ENCODE results near the gene NRCAM. TPM values are rescaled to one million over a fixed set of nuclear protein-coding genes. Genes with fewer than 3 reads are reported as not detected.

Gene NRCAM
- total RNA-seq, 1 experiment from 2014 or later, result 30.8 TPM

GRCh38 chr7:108197371-108198091 is 258.7 kb downstream of the NRCAM start:
- H3K27ac ChIP-seq, result no peak overlapping the region
- DNase-seq, result no peak
- H3K4me1 ChIP-seq, result no peaks in the 10 kb centered on the region
- H3K36me3 ChIP-seq, result no peaks in the 10 kb centered on the region
- H3K9me3 ChIP-seq (replicated peaks), result no peaks in the 10 kb centered on the region
- no peaks in the 10 kb centered on the region for H3K27me3 ChIP-seq
- H3K4me3 ChIP-seq, result no peak overlapping the region

DNA sequence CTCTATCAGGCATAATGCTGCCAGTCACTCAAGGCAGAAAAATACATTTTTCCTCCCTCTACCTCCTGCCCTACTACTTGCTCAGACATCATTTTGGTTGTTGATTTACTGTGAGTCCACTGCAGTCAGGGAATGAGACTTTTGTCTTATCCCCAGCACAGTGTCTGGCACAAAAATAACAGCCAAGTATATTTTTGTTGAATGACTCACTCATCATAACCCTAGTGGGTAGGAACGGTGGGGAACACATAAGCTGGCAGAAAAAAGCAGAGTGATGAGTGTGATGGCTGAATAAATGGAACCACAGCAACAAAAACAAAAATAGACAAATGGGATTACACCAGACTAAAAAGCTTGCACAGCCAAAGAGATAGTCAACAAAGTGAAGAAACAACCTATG is 260.2 kb downstream of the NRCAM start:
- no peaks in the 10 kb centered on the region for H3K9me3 ChIP-seq (replicated peaks)
- no peak for DNase-seq
- H3K27me3 ChIP-seq, result no peaks in the 10 kb centered on the region
- no peak overlapping the region for H3K4me3 ChIP-seq
- no peak overlapping the region for H3K27ac ChIP-seq
- H3K36me3 ChIP-seq, result no peaks in the 10 kb centered on the region
- no peaks in the 10 kb centered on the region for H3K4me1 ChIP-seq

GRCh38 chr7:108193594-108194498 is 262.4 kb downstream of the NRCAM start:
- H3K4me3 ChIP-seq, result no peak overlapping the region
- H3K4me1 ChIP-seq, result no peaks in the 10 kb centered on the region
- H3K36me3 ChIP-seq, result no peaks in the 10 kb centered on the region
- no peak for DNase-seq
- no peaks in the 10 kb centered on the region for H3K27me3 ChIP-seq
- H3K27ac ChIP-seq, result no peak overlapping the region
- no peaks in the 10 kb centered on the region for H3K9me3 ChIP-seq (replicated peaks)

DNA sequence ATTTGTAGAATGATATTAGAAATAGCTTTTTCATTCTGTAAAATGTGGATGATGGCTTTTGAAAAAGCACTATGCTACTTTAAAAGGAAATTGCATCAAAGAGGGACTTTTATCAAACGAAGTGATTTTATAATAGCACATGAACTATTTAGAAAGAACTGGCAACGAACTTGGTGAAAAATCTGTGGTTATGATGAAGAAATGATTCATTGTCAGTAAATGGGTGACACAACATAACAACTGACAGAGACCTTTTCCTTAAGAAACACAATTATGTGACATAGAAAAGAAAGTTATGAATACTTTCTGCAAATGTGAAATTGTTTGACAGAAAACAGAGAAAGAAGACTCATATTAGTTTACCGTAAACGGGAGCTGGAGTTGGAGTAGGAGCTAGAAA is 265.3 kb downstream of the NRCAM start:
- no peaks in the 10 kb centered on the region for H3K9me3 ChIP-seq (replicated peaks)
- no peak for DNase-seq
- H3K27ac ChIP-seq, result no peak overlapping the region
- no peaks in the 10 kb centered on the region for H3K36me3 ChIP-seq
- H3K27me3 ChIP-seq, result no peaks in the 10 kb centered on the region
- H3K4me1 ChIP-seq, result no peaks in the 10 kb centered on the region
- H3K4me3 ChIP-seq, result no peak overlapping the region

DNA sequence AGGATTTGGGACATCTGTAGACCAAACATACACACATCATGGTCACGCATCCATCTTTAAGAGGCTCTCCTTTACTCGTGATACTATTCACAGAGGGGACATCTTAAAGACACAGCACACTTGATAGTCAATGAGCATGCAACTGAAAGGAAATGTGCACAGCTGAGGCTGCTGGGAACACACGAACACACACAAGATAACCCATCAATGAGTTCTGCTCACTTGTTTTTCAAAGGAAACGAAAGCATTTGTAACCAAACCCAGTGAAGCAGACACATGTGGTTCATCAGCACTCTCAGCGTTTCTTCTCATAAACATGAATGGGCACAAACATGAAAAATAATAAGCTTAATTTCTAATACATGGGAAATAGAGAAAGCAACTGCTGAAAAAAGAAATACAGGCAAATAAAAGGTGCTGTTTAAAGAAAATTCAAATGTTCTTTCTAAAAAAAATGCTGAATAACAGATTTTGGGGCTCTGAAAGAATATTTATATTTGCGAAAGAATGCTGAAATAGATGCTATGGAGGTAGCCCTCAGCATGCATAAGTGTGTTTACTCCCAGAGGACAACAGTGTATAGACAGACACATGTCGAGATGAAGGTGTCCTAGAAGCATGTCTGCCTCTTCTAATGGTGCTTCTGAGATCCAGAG is 266.4 kb downstream of the NRCAM start:
- no peaks in the 10 kb centered on the region for H3K4me1 ChIP-seq
- no peaks in the 10 kb centered on the region for H3K27me3 ChIP-seq
- no peaks in the 10 kb centered on the region for H3K9me3 ChIP-seq (replicated peaks)
- 0 out of 2 replicates have a peak, but pooled peaks cover 2% of the 10 kb centered on the region for H3K36me3 ChIP-seq
- H3K4me3 ChIP-seq, result no peak overlapping the region
- no peak for DNase-seq
- H3K27ac ChIP-seq, result no peak overlapping the region

GRCh38 chr7:108188724-108189123 is 267.5 kb downstream of the NRCAM start:
- Histone ChIP-seq H3K36me3 (0 out of 2 replicates have a peak, but pooled peaks cover 3% of the 10 kb centered on the region), H3K4me1 (no peaks in the 10 kb centered on the region), H3K27ac (no peak overlapping the region), H3K27me3 (no peaks in the 10 kb centered on the region), H3K9me3 (replicated peaks) (no peaks in the 10 kb centered on the region), H3K4me3 (no peak overlapping the region)
- no peak for DNase-seq

DNA sequence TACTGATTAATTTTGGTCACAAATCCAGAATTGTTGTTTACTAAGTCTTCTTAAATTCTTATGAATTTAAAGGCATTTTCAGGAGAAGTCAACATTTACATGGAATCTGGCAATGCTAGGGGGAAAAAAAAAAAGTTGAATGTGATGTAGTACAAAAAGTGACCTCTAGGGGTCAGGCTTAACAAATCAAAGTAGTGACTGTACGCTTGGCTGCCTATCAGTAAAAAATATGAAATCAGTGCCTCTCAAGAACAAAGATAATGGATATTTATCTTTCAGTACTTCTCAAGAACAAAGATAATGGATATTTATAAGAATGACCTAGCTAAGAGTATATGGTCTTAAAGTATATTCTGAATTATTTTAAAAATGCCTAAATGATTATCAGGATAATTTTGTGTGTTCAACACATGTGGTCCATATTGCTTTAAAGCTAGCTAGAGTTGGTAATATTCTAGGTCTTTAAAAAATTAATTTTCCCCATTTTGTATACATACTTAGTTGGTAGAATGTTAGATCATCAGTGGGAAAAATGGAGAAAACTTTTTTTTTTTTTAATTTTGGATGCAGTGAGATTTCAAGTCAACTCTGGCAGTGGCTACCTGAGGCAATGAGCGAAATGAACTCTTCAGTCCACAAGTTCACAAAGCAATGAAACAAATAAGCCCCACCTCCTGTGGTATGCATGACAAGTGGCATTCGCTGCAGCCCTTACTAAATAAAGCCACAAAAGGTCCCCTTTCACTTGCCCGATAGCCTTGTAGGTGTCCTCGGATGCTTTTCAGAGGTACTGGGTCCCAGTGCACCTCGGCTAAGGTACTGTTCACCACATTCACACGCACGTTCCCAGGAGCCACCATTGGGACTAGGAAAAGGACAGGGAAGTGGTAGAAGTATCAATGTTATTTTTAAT is 274.9 kb downstream of the NRCAM start:
- peaks cover 12% of the 10 kb centered on the region; the same call in 1 of the 2 replicates for H3K36me3 ChIP-seq
- H3K9me3 ChIP-seq (replicated peaks), result no peaks in the 10 kb centered on the region
- H3K4me1 ChIP-seq, result peaks cover 6% of the 10 kb centered on the region; the same call in 1 of the 2 replicates
- no peak overlapping the region for H3K27ac ChIP-seq
- DNase-seq, result peak in 1 of 2 experiments; percentile 82
- no peaks in the 10 kb centered on the region for H3K27me3 ChIP-seq
- no peak overlapping the region for H3K4me3 ChIP-seq

DNA sequence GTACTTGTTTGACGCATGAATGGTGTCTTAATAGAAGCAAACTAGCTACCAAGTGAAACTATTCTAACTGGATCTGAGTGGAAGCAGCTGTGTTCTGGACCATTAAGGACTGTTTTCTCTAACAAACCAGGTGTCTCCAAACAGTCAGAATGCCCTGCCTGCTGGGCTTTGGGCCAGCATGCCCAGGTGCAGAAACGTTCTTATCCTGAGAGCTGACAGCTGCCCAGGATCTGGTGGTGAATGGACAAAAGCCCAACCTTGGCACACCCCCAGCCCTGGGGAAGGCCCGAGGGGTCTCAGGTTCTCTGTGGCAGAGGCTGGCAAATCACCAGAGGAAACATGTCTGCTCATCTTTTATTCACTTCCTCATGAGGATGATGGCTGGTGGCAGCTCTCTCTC is 277.8 kb downstream of the NRCAM start:
- H3K27ac ChIP-seq, result no peak overlapping the region
- peak; percentile 35 to 51 for DNase-seq
- H3K27me3 ChIP-seq, result no peaks in the 10 kb centered on the region
- peaks cover 6% of the 10 kb centered on the region; the same call in 1 of the 2 replicates for H3K4me1 ChIP-seq
- peaks cover 8% of the 10 kb centered on the region; the same call in 1 of the 2 replicates for H3K36me3 ChIP-seq
- H3K4me3 ChIP-seq, result no peak overlapping the region
- no peaks in the 10 kb centered on the region for H3K9me3 ChIP-seq (replicated peaks)

DNA sequence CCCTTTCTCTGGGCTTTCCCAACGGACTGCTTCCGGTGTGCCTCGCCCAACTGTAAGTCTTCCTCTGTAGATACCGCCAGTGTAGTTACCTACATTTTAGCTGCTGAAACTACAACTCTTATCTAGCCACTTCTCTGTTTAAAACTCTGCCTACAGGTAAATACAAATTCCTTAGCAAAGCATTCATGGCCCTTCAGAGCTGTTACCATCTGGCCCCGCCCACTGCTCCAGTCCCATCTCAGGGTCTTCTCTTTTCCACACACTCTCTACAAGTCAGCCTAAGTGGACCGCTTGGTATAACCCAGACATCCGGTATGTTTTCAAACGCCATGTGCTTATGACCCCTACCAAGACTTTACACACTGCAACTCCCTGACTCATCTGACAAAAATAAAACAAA is 285.1 kb downstream of the NRCAM start:
- Histone ChIP-seq H3K27me3 (no peaks in the 10 kb centered on the region), H3K4me1 (no peaks in the 10 kb centered on the region), H3K36me3 (no peaks in the 10 kb centered on the region; the same call in 1 of the 2 replicates), H3K4me3 (no peak overlapping the region), H3K9me3 (replicated peaks) (no peaks in the 10 kb centered on the region), H3K27ac (no peak overlapping the region)
- no peak for DNase-seq

GRCh38 chr7:108170251-108170650 is 286.0 kb downstream of the NRCAM start:
- Histone ChIP-seq H3K27me3 (no peaks in the 10 kb centered on the region), H3K4me1 (no peaks in the 10 kb centered on the region), H3K9me3 (replicated peaks) (no peaks in the 10 kb centered on the region), H3K27ac (no peak overlapping the region), H3K36me3 (no peaks in the 10 kb centered on the region; the same call in 1 of the 2 replicates), H3K4me3 (no peak overlapping the region)
- DNase-seq, result no peak

DNA sequence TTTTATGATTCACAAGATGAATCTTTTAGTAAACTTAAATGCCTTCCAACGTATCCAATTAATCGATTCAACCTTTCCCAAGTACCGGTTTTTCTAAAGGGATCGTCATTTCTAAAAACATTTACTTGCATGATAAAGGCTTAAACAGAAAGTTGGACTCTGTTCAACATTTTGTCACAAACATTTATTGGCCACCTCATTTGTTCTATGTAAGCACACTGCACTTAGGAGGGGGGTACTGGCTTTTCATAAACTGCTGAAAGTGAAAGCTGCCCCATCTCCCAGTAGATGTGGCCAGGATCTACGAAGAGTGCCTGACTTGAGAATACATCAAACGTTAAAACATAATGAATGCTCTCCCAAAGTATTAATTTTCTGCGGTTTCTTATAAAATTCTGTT is 288.8 kb downstream of the NRCAM start:
- Histone ChIP-seq H3K27ac (no peak overlapping the region), H3K9me3 (replicated peaks) (no peaks in the 10 kb centered on the region), H3K27me3 (no peaks in the 10 kb centered on the region), H3K36me3 (no peaks in the 10 kb centered on the region), H3K4me3 (no peak overlapping the region), H3K4me1 (no peaks in the 10 kb centered on the region)
- no peak for DNase-seq

DNA sequence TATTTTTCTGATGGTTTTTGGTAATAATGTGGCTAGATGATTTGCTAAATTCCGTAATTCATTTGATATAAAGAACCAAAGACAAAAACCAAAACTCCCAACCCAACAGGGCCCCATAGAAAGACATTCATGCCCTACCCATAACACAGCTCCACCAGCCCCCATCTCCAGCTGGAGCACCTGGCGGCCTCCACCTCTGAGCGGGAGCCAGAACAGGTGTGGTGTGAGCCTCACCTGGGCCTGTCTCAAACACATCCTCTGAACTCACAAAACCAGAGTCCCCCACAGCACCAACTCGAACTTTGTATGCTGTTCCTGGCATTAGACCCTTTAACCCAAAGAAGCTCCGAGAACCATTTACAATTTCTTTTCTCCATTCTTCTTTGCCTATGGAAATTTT is 289.5 kb downstream of the NRCAM start:
- Histone ChIP-seq H3K27ac (no peak overlapping the region), H3K4me3 (no peak overlapping the region), H3K27me3 (no peaks in the 10 kb centered on the region), H3K9me3 (replicated peaks) (no peaks in the 10 kb centered on the region), H3K4me1 (no peaks in the 10 kb centered on the region), H3K36me3 (no peaks in the 10 kb centered on the region)
- no peak for DNase-seq

DNA sequence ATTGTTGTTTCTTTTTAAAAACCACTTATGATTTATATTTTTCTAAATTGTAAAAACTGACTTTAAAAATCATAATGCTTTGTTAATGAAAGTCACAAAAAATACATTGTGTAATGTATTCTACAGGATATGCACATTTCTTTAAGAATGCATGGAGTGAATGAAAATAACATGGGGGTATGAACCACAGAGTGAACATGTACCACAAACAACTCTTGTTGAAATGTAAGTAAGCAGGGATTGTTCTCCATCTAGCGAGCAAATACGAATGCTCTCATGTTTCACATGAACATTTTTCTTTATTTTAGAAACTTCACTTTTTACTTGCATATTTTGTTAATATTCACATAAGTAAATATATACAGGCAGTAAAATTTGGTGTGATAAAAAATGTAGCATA is 290.5 kb downstream of the NRCAM start:
- H3K4me3 ChIP-seq, result no peak overlapping the region
- H3K36me3 ChIP-seq, result no peaks in the 10 kb centered on the region
- no peaks in the 10 kb centered on the region for H3K4me1 ChIP-seq
- H3K27me3 ChIP-seq, result no peaks in the 10 kb centered on the region
- H3K9me3 ChIP-seq (replicated peaks), result no peaks in the 10 kb centered on the region
- no peak for DNase-seq
- H3K27ac ChIP-seq, result no peak overlapping the region

- DNase-seq, result no peak
- Histone ChIP-seq H3K27me3 (no peaks in the 10 kb centered on the region), H3K36me3 (no peaks in the 10 kb centered on the region), H3K4me3 (no peak overlapping the region), H3K27ac (no peak overlapping the region), H3K9me3 (replicated peaks) (no peaks in the 10 kb centered on the region), H3K4me1 (no peaks in the 10 kb centered on the region)
Observed at GRCh38 chr7:108164946-108165345, 291.3 kb downstream of the NRCAM start.

Measured in SJCRH30 (cell line).